Epithelial cell of esophagus (primary cell): ENCODE measurements around the gene BICC1.
A peak's percentile ranks its signal among the peaks of the same experiment; 100 is the strongest.

Experiments used
- DNase-seq: peaks from one replicate; pipeline ENCODE4 v3.0.0; 2010; ENCODE audit warnings: low read depth
- H3K4me3 ChIP-seq: 2 replicates; pipeline ENCODE4 v1.5.1; 2011; ENCODE audit warnings: mild to moderate bottlenecking, low read length, control low read depth
- TF ChIP-seq, protein P1 (sequence below): IDR thresholded peaks from 2 replicates; pipeline ENCODE4 v1.5.1; 2011; ENCODE audit warnings: low read depth, mild to moderate bottlenecking, low read length, control low read depth, inconsistent platforms; ENCODE audit not compliant: insufficient read depth; ENCODE audit errors: missing control alignments

The BICC1 gene

GRCh38 chr10:58546722-58547445, 34.2 kb downstream of the BICC1 start:
- TF ChIP-seq, protein P1, sequence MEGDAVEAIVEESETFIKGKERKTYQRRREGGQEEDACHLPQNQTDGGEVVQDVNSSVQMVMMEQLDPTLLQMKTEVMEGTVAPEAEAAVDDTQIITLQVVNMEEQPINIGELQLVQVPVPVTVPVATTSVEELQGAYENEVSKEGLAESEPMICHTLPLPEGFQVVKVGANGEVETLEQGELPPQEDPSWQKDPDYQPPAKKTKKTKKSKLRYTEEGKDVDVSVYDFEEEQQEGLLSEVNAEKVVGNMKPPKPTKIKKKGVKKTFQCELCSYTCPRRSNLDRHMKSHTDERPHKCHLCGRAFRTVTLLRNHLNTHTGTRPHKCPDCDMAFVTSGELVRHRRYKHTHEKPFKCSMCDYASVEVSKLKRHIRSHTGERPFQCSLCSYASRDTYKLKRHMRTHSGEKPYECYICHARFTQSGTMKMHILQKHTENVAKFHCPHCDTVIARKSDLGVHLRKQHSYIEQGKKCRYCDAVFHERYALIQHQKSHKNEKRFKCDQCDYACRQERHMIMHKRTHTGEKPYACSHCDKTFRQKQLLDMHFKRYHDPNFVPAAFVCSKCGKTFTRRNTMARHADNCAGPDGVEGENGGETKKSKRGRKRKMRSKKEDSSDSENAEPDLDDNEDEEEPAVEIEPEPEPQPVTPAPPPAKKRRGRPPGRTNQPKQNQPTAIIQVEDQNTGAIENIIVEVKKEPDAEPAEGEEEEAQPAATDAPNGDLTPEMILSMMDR: no peak
- H3K4me3 ChIP-seq: no peak overlapping the region
- DNase-seq: no peak

DNA sequence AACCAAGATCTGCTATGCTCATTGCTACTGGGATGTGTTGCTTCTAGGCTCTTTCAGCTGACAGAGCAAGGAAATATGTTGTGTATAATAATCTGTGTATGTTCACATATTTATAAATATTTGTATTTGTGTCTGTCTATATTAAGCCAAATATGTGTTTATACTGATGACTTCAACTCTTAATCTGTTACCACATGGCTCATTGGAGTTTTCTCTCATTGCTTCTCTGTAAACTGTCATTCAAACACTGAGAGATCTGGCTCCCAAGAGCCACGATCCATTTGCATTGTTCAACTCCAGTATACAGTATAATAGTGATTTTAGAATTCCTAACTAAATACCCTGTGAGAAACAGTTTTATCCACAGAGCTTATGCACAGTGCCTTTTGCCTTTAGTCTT, 35.3 kb downstream of the BICC1 start:
- H3K4me3 ChIP-seq: no peak overlapping the region
- TF ChIP-seq, protein P1: no peak
- no peak for DNase-seq

GRCh38 chr10:58554316-58554715, 41.6 kb downstream of the BICC1 start:
- TF ChIP-seq, protein P1: no peak
- no peak overlapping the region for H3K4me3 ChIP-seq
- DNase-seq: peak; percentile 55

- no peak overlapping the region for H3K4me3 ChIP-seq
- TF ChIP-seq, protein P1: no peak
- DNase-seq: no peak
Observed at GRCh38 chr10:58555170-58555929, 42.7 kb downstream of the BICC1 start.

- no peak for DNase-seq
- no peak overlapping the region for H3K4me3 ChIP-seq
- TF ChIP-seq, protein P1: no peak
Observed at GRCh38 chr10:58555930-58556311, 43.2 kb downstream of the BICC1 start.

DNA sequence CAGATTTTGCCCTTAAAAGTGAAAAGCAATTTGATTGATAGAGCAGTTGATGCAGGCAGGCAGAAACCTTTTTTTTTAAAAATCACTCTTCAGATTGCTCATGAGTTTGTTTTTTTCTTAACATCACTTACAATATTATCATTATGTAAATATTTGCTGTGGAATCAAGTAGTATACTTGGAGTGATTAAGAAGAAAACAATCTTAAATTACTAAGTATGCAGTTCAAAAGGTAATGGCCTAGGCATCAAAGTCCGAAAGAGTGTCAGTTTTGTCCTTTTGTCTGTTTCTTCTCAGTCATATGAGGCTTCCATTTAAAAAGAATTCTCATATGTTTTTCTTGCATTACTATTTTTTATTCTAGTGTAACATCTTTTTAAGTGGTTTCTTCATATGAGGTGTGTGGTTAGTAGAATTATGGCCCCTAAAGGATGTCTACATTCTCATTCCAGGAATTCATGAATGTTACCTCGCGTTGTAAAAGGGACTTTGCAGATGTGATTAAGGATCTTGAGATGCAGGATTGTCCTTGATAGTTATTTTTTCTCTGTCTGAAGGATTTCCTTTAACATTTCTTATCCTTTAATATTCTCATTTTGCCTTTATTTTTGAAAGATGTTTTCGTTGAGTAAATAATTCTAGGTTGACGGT, 44.0 kb downstream of the BICC1 start:
- no peak overlapping the region for H3K4me3 ChIP-seq
- TF ChIP-seq, protein P1: no peak

More for the DNA sequence above, 44.0 kb downstream of the BICC1 start:
- no peak for DNase-seq
